CD4-positive, alpha-beta T cell (primary cell): ENCODE measurements around the gene MAOB. TPM values are rescaled to one million over a fixed set of nuclear protein-coding genes. Genes with fewer than 3 reads are reported as not detected.

ENCODE experiments used
- ATAC-seq: fragments of 200-7000 bp; cut with Tn5 transposase; one replicate; pipeline ENCODE4 v1.10.0; 2022; ENCODE audit warnings: mild to moderate bottlenecking; ENCODE audit not compliant: poor library complexity
- CTCF ChIA-PET: fragments of 350-600 bp; sonication (Branson Sonifier 250); formaldehyde crosslinking; loops from one replicate; lab custom pipeline; 2021; ENCODE audit warnings: antibody characterized with exemption, inconsistent platforms; lab: Charles Lee
- POLR2A ChIA-PET: fragments of 350-600 bp; sonication (Branson Sonifier 250); formaldehyde crosslinking; loops from one replicate; lab custom pipeline; 2021; ENCODE audit warnings: antibody characterized with exemption, inconsistent platforms; lab: Charles Lee
- DNase-seq, 14 experiments: peaks; one replicate each; pipeline ENCODE4 v3.0.0-alpha.2; 2013 to 2020; ENCODE audit warnings: mixed read lengths in 2 of 14
- H3K27ac ChIP-seq, 2 donors: one replicate each; pipeline versions ENCODE4 v1.5.1 to v1.7.0; 2013; ENCODE audit warnings: low read length in 2 of 2, low read depth in 1 of 2, mild to moderate bottlenecking in 1 of 2
- H3K27me3 ChIP-seq, 2 experiments: 1 replicate in 1 of 2; 2 replicates in 1 of 2; pipeline versions ENCODE4 v1.6.1 to v1.7.0; 2013; ENCODE audit warnings: low read length in 2 of 2, control low read depth in 1 of 2, mild to moderate bottlenecking in 1 of 2, moderate library complexity in 1 of 2; ENCODE audit not compliant: insufficient read depth in 2 of 2, control insufficient read depth in 1 of 2
- H3K36me3 ChIP-seq: one replicate; pipeline ENCODE4 v1.6.1; 2013; ENCODE audit warnings: low read length, control low read depth; ENCODE audit not compliant: insufficient read depth
- H3K4me1 ChIP-seq: one replicate; pipeline ENCODE4 v1.6.1; 2013; ENCODE audit warnings: low read length, control low read depth; ENCODE audit not compliant: insufficient read depth
- H3K4me3 ChIP-seq: one replicate; pipeline ENCODE4 v1.5.1; 2013; ENCODE audit warnings: mild to moderate bottlenecking, low read length, moderate library complexity
- H3K9me3 ChIP-seq, 2 experiments: 1 replicate in 1 of 2; 2 replicates in 1 of 2; pipeline versions ENCODE4 v1.6.1 to v1.7.0; 2013; ENCODE audit warnings: low read length in 2 of 2, mild to moderate bottlenecking in 2 of 2, control low read depth in 1 of 2, moderate library complexity in 1 of 2; ENCODE audit not compliant: control insufficient read depth in 1 of 2, insufficient read depth in 1 of 2
- H3K27ac Mint-ChIP-seq: one replicate; pipeline ENCODE4 v1.8.0; 2020; ENCODE audit warnings: mixed read lengths
- H3K27me3 Mint-ChIP-seq: one replicate; pipeline ENCODE4 v1.8.0; 2021; ENCODE audit warnings: mixed read lengths
- H3K36me3 Mint-ChIP-seq: one replicate; pipeline ENCODE4 v1.8.0; 2021; ENCODE audit warnings: low read depth, mixed read lengths
- H3K4me1 Mint-ChIP-seq: one replicate; pipeline ENCODE4 v1.8.0; 2021; ENCODE audit warnings: low read depth, mixed read lengths
- H3K4me3 Mint-ChIP-seq: one replicate; pipeline ENCODE4 v1.8.0; 2020; ENCODE audit warnings: mild to moderate bottlenecking, mixed read lengths
- H3K9me3 Mint-ChIP-seq: one replicate; pipeline ENCODE4 v1.8.0; 2020; ENCODE audit warnings: mixed read lengths
- intact Hi-C, 2 experiments: fragments of 100-400 bp; cut with DNase I in 1 of 2; cut with micrococcal nuclease in 1 of 2; formaldehyde crosslinking; loops; one replicate each; pipeline versions ENCODE4 v1.15.1 to v1.9.0; 2023 to 2025; cut with DNase I, micrococcal nuclease
- total RNA-seq, 174 experiments: library from RNA in 2 of 174; stranded (reverse) in 2 of 174; gene quantifications; one replicate each; pipeline ENCODE4 v1.2.3 and lab custom pipeline; 2021 to 2026
- TF ChIP-seq, protein P1 (sequence below): fragments of 200-600 bp; IDR thresholded peaks from one replicate; pipeline ENCODE4 v1.8.0; 2022; ENCODE audit warnings: antibody characterized with exemption, mild to moderate bottlenecking

MAOB gene
- total RNA-seq, 2 experiments from 2014 or later = not detected

GRCh38 chrX:43897290-43897689 is 15.0 kb upstream of the MAOB start:
- no peak overlapping the region for H3K27ac ChIP-seq
- H3K4me3 ChIP-seq = no peak overlapping the region
- no peak overlapping the region for H3K4me3 Mint-ChIP-seq
- POLR2A ChIA-PET = no interaction called here
- H3K27ac Mint-ChIP-seq = no peak overlapping the region
- ATAC-seq (no peak), DNase-seq (no peak)
- H3K4me1 ChIP-seq = no peaks in the 10 kb centered on the region
- no peaks in the 10 kb centered on the region for H3K27me3 ChIP-seq
- CTCF ChIA-PET = no interaction called here
- no peaks in the 10 kb centered on the region for H3K27me3 Mint-ChIP-seq
- H3K4me1 Mint-ChIP-seq = no peaks in the 10 kb centered on the region
- no peaks in the 10 kb centered on the region for H3K9me3 ChIP-seq
- TF ChIP-seq, protein P1, sequence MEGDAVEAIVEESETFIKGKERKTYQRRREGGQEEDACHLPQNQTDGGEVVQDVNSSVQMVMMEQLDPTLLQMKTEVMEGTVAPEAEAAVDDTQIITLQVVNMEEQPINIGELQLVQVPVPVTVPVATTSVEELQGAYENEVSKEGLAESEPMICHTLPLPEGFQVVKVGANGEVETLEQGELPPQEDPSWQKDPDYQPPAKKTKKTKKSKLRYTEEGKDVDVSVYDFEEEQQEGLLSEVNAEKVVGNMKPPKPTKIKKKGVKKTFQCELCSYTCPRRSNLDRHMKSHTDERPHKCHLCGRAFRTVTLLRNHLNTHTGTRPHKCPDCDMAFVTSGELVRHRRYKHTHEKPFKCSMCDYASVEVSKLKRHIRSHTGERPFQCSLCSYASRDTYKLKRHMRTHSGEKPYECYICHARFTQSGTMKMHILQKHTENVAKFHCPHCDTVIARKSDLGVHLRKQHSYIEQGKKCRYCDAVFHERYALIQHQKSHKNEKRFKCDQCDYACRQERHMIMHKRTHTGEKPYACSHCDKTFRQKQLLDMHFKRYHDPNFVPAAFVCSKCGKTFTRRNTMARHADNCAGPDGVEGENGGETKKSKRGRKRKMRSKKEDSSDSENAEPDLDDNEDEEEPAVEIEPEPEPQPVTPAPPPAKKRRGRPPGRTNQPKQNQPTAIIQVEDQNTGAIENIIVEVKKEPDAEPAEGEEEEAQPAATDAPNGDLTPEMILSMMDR = no peak
- intact Hi-C loops = no loop called here
- H3K36me3 Mint-ChIP-seq = no peaks in the 10 kb centered on the region
- no peaks in the 10 kb centered on the region for H3K36me3 ChIP-seq
- no peaks in the 10 kb centered on the region for H3K9me3 Mint-ChIP-seq

GRCh38 chrX:43892336-43892870 is 10.2 kb upstream of the MAOB start:
- ChIA-PET CTCF (no interaction called here), POLR2A (no interaction called here)
- no peaks in the 10 kb centered on the region for H3K36me3 ChIP-seq
- no peak overlapping the region for H3K27ac Mint-ChIP-seq
- H3K27me3 ChIP-seq = no peaks in the 10 kb centered on the region
- no peak for DNase-seq
- H3K36me3 Mint-ChIP-seq = no peaks in the 10 kb centered on the region
- H3K9me3 Mint-ChIP-seq = no peaks in the 10 kb centered on the region
- no peaks in the 10 kb centered on the region for H3K4me1 Mint-ChIP-seq
- H3K4me3 Mint-ChIP-seq = no peak overlapping the region
- peaks cover 6% of the 10 kb centered on the region for H3K27me3 Mint-ChIP-seq
- intact Hi-C loops = no loop called here
- H3K9me3 ChIP-seq = no peaks in the 10 kb centered on the region
- no peak for ATAC-seq
- no peak overlapping the region for H3K4me3 ChIP-seq
- H3K4me1 ChIP-seq = no peaks in the 10 kb centered on the region
- TF ChIP-seq, protein P1 = no peak
- H3K27ac ChIP-seq = no peak overlapping the region

DNA sequence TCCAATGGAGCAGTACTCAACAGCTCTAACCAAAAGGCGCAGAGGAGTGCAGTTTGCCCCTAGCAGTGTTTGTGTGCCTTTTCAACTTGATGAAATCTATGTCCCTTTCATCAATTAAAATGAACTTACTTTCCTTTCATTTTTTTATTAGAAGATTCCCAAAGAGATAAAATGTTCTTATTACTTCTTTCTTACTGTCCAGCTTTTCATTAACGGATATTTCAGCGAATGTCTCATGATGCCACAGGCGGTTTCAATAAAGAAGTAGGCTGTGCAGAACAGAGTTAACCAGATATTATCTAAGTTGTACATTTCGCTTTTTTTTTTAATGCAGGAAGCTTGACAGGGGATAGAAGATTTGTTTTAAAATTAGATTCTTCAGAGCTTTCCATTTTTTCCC is 3.4 kb upstream of the MAOB start:
- intact Hi-C loops = no loop called here
- CTCF ChIA-PET = no interaction called here

More for the DNA sequence above, 3.4 kb upstream of the MAOB start:
- Histone ChIP-seq H3K9me3 (no peaks in the 10 kb centered on the region), H3K4me1 (peaks cover 6% of the 10 kb centered on the region), H3K4me3 (no peak overlapping the region), H3K27me3 (peaks cover 0 to 13% of the 10 kb centered on the region in 2 experiments), H3K36me3 (no peaks in the 10 kb centered on the region), H3K27ac (no peak overlapping the region)
- ATAC-seq (no peak), DNase-seq (no peak)
- Mint-ChIP-seq H3K36me3 (no peaks in the 10 kb centered on the region), H3K27ac (no peak overlapping the region), H3K9me3 (no peaks in the 10 kb centered on the region), H3K4me3 (no peak overlapping the region), H3K27me3 (peaks cover 7% of the 10 kb centered on the region), H3K4me1 (no peaks in the 10 kb centered on the region)
- TF ChIP-seq, protein P1 = no peak
- POLR2A ChIA-PET = no interaction called here
